KG1 (cell line): ENCODE results near the gene CCND3.
A peak's percentile ranks its signal among the peaks of the same experiment; 100 is the strongest.

ENCODE experiments used
- DNase-seq: peaks from one replicate; lab custom pipeline; 2025; lab: John Stamatoyannopoulos, UW

The CCND3 gene

GRCh38 chr6:41941280-41942066 lies at the start of gene CCND3:
TSS of gene CCND3 (minus strand) at chr6:41941808. CDS start at chr6:41941649, 159 bp downstream.
- DNase-seq: peak; percentile 88

GRCh38 chr6:41986339-41986738 lies 44.7 kb upstream of the CCND3 start:
- no peak for DNase-seq

GRCh38 chr6:41984623-41985022 lies 43.0 kb upstream of the CCND3 start:
- no peak for DNase-seq

- DNase-seq: no peak
Observed at GRCh38 chr6:41976794-41977484, 35.3 kb upstream of the CCND3 start.

GRCh38 chr6:41975276-41975675 lies 33.7 kb upstream of the CCND3 start:
- DNase-seq: no peak

GRCh38 chr6:41974281-41974825 lies 32.7 kb upstream of the CCND3 start:
- DNase-seq: no peak

- no peak for DNase-seq
Observed at GRCh38 chr6:41972826-41973225, 31.2 kb upstream of the CCND3 start.

GRCh38 chr6:41970436-41970846 lies 28.8 kb upstream of the CCND3 start:
- no peak for DNase-seq

GRCh38 chr6:41967312-41968287 lies 26.0 kb upstream of the CCND3 start:
- DNase-seq: no peak

GRCh38 chr6:41966961-41967311 lies 25.3 kb upstream of the CCND3 start:
- no peak for DNase-seq

- no peak for DNase-seq
Observed at GRCh38 chr6:41966214-41966920, 24.8 kb upstream of the CCND3 start.

- no peak for DNase-seq
Observed at GRCh38 chr6:41965429-41966213, 24.0 kb upstream of the CCND3 start.

GRCh38 chr6:41964201-41964887 lies 22.7 kb upstream of the CCND3 start:
- DNase-seq: no peak

GRCh38 chr6:41963371-41963770 lies 21.8 kb upstream of the CCND3 start:
- no peak for DNase-seq

GRCh38 chr6:41960028-41960427 lies 18.4 kb upstream of the CCND3 start:
- no peak for DNase-seq

- no peak for DNase-seq
Observed at GRCh38 chr6:41958022-41958856, 16.6 kb upstream of the CCND3 start.

- DNase-seq: no peak
Observed at GRCh38 chr6:41957117-41957516, 15.5 kb upstream of the CCND3 start.

- no peak for DNase-seq
Observed at GRCh38 chr6:41955412-41955811, 13.8 kb upstream of the CCND3 start.

GRCh38 chr6:41954668-41955067 lies 13.1 kb upstream of the CCND3 start:
- no peak for DNase-seq
